Body of pancreas (tissue), 4 donors: ENCODE measurements around the gene PPP3CB.

Source experiments
- POLR2A ChIP-seq, 3 donors: fragments of 450-650 bp; IDR thresholded peaks; one replicate each; pipeline ENCODE4 v1.6.1; 2016; ENCODE audit warnings: antibody characterized with exemption in 3 of 3, mild to moderate bottlenecking in 2 of 3
- TF ChIP-seq, protein P1 (sequence below), 7 experiments: fragments of 450-650 bp in 4 of 7; fragments of 200-600 bp in 3 of 7; sonication (generic) in 3 of 7; IDR thresholded peaks; one replicate each; pipeline ENCODE4 v1.5.1; 2016 to 2019; ENCODE audit warnings: antibody characterized with exemption in 7 of 7

DNA sequence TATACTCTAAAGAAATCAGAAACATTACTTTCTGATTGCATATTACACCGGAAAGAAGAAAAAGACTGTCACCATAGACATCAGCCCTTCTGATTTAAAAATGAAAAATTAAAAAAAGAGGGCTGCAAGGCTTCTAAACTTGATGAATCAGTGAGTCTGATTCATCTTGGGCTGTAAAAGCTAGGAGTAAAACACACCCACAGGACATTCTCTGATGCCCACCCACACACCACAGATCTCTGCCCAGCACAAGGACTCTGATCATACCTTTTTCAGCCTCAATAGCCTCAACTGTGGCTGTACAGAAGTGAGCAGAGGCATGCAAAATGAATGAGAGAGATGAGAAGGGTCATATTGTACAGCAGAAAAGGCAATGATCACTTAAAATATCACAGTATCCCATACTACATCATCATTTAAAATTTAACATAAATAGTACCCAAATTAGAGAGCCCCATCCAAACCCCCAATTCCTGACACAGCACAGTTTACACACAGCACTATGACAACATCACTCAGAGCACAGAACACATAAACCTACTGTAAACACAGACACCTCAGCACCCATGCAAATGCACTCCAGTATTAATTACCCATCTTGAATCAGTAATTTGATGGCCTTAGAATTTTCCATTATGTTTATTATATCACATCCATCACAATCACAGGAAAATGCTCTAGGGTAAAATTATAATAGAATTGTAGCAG is 56.1 kb downstream of the PPP3CB start:
- TF ChIP-seq, protein P1, sequence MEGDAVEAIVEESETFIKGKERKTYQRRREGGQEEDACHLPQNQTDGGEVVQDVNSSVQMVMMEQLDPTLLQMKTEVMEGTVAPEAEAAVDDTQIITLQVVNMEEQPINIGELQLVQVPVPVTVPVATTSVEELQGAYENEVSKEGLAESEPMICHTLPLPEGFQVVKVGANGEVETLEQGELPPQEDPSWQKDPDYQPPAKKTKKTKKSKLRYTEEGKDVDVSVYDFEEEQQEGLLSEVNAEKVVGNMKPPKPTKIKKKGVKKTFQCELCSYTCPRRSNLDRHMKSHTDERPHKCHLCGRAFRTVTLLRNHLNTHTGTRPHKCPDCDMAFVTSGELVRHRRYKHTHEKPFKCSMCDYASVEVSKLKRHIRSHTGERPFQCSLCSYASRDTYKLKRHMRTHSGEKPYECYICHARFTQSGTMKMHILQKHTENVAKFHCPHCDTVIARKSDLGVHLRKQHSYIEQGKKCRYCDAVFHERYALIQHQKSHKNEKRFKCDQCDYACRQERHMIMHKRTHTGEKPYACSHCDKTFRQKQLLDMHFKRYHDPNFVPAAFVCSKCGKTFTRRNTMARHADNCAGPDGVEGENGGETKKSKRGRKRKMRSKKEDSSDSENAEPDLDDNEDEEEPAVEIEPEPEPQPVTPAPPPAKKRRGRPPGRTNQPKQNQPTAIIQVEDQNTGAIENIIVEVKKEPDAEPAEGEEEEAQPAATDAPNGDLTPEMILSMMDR (IDR thresholded peaks at IDR 0.05) = no peak
- no peak for TF ChIP-seq POLR2A (IDR thresholded peaks at IDR 0.05)
